NCI-H226 (cell line): ENCODE measurements around the gene SCCPDH.

Experiments used
- DNase-seq: peaks from one replicate; pipeline ENCODE4 v3.0.0-alpha.2; 2015

SCCPDH gene

GRCh38 chr1:246786606-246787238 lies 62.5 kb downstream of the SCCPDH start:
- no peak for DNase-seq

DNA sequence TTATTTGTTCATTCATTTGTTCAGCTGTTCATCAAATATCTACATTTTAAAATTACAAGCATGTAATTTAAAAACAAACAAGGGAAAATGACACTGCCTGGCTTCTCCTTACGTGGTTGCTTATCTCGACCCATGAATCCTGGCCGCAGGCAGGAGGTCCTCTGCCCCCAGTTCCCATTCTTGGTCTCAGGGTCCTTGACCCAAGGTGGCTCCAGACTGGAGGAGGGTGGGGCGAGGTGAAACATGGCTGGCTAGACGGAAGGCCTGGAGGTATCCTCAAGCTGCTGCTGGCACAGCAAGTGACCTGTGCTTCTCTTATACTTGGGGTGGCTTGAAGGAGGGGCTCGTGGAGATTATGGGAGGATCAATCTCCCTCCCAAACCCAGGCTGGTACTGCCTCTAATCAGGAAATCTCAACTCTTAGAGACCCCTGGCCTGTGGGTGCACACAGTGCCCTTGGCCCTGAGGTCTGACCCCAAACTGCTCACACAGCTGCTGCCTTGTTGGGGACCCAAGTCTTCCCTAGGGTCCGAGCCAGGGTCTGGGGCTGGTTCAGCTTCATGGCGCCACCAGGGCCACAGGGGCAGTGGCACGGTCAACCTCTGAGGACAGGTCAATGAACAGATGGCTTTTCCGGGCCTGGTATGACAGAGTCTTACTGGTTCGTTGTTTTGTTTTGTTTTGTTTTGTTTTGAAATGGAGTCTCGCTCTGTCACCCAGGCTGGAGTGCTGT lies 63.7 kb downstream of the SCCPDH start:
- no peak for DNase-seq

GRCh38 chr1:246788895-246789338 lies 64.7 kb downstream of the SCCPDH start:
- DNase-seq: no peak

DNA sequence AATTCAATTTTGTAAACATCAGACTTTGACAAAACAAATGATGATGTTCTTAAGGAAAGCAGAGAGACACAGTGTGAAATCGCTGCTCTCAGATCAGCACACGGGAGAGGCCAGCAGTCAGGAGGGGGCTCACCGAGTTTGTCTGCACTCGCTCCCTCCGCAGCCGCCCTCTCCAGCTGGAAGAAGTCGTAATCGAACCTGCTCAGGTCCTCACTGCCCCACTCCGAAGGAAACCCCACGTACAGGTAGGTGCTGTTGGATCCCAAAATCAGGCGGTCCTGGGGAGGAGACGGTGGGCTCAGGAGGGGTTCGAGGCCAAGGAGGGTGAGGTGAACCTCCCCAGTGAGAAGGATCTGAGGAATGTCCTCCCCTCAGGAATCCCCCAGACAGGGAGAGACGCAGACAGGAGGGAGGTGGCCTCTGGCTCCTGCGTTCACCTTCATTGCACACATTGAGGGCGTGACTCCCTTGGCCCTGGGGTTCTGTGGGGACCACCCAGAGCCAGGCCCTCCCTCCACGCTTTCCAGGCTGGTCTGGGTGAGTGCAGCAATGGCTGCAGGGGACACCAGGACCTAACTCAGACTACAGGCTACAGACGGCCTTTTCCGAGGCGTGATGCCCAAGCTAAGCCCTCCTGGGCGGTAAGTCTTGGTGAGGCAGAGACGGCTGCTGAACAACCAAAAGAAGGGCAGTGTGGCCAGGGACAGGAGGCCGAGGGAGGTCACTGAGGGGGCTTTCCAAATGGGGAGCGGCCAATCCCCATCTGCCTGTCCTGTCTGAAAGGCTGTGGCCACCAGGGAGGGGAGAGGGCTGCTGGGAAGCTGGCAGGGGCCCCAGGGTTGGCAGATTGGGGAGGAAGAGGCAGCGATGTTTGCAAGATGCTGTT lies 65.5 kb downstream of the SCCPDH start:
- DNase-seq: no peak

DNA sequence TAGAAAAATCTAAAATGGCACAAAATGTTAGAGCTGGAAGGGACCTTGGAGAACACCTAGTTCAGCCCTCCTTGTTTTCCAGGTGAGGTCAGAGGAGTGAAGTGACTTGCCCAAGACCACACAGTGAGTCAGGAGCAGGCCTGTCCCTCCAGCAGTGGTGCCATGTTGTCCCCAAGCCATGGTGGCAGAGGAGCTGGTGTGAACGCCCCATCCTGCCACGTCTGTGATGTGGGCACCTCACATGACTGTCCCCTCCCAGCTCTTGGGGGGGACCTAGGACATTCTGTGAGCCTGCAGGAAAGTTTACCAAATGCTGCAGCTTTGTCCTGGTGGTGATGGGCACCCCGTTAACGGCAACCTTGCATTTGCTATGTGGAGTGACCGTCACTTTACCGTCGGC lies 66.2 kb downstream of the SCCPDH start:
- DNase-seq: no peak

- no peak for DNase-seq
Measured at GRCh38 chr1:246790833-246791232, 66.6 kb downstream of the SCCPDH start.

- DNase-seq: no peak
Measured at GRCh38 chr1:246791303-246791918, 67.2 kb downstream of the SCCPDH start.

DNA sequence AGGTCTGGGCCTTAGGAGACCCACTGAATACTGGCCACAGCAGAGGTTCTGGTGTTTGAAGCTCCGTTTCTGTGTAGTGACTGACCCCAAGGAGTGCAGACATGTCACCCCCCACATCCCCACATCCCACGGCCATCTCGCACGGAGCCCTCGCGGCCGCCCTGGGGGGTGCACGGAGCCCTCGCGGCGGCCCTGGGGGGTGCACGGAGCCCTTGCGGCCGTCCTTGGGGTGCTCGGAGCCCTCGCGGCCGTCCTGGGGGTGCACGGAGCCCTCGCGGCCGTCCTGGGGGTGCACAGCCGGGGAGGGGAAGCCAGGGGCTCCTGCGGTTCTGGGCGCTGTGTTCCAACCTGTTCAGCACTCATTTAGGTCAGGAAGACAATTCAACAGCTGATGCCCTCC lies 68.4 kb downstream of the SCCPDH start:
- no peak for DNase-seq

- no peak for DNase-seq
Measured at GRCh38 chr1:246793356-246793896, 69.2 kb downstream of the SCCPDH start.

GRCh38 chr1:246794048-246794827 lies 70.0 kb downstream of the SCCPDH start:
- no peak for DNase-seq

GRCh38 chr1:246794828-246795671 lies 70.8 kb downstream of the SCCPDH start:
- no peak for DNase-seq

DNA sequence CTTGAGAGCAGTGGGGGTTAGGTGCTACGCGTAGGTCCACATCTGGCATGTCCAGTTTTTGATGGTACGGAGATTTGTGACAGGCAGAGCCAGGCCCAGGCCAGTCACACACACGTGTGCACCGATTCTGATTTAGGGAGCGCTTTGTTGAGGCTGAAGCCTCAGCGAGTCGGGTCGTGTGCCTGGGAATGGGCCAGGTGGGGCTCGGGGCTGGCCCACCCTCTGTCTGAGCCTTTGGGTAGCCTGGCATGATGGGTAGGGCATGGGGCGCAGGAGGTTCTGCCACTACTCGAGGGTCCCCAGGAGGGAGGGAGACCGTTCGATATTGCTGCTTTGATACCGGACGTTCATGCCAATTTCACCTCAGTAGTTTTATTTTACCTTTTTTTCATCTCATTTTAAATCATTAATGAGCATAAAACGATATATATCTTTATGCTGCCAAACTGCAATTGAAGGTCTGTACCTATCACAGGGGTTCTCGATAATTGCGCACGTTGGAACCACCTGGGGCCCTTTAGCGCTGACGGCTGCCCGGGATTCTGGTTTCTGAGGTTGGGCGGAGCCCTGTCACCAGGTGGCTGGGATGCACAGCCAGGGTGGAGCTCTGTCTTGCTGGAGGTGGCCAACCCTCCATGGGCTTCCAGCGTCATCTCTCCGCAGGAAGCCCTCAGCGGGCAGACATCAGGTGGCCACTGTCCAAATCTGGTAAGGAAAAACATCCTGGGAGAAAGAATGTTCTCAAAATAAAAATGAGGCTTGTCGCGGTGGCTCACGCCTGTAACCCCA lies 71.9 kb downstream of the SCCPDH start:
- DNase-seq: no peak

GRCh38 chr1:246797157-246797556 lies 72.9 kb downstream of the SCCPDH start:
- DNase-seq: no peak

DNA sequence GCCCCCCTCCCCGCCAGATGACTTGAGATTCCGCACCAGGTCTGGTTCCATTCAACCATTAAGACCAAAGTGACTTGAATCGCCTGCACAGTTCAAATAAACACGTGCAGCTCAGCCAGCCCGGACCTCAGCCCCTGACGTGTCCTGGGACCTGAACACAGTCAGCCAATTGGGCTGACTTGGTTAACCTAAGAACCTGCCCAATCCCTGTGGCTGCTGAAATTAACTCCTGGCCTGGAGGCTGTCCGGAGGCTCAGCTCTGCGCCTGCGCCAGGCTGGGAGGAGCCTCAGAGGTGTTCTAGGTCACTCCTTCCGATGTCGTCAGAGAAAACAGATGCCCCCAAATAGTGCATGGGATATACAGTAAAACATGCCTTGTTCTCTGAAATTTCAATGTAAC lies 73.4 kb downstream of the SCCPDH start:
- DNase-seq: no peak

DNA sequence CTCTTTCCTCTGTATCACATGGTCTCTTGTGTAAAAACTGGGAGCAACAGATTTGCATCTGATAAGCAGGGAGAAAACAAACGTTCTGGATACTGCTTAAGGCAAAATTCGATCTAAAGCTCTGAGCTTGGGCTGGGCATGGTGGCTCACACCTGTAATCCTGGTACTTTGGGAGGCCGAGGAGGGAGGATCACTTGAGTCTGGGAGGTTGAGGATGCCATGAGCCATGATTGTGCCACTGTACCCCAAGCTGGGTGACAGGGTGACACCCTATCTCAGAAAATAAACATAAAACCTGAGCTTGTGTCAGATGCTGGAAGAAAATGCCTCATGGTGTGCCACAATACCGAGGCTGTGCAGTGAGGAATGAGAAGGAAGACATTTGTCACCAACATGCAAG lies 73.9 kb downstream of the SCCPDH start:
- no peak for DNase-seq

DNA sequence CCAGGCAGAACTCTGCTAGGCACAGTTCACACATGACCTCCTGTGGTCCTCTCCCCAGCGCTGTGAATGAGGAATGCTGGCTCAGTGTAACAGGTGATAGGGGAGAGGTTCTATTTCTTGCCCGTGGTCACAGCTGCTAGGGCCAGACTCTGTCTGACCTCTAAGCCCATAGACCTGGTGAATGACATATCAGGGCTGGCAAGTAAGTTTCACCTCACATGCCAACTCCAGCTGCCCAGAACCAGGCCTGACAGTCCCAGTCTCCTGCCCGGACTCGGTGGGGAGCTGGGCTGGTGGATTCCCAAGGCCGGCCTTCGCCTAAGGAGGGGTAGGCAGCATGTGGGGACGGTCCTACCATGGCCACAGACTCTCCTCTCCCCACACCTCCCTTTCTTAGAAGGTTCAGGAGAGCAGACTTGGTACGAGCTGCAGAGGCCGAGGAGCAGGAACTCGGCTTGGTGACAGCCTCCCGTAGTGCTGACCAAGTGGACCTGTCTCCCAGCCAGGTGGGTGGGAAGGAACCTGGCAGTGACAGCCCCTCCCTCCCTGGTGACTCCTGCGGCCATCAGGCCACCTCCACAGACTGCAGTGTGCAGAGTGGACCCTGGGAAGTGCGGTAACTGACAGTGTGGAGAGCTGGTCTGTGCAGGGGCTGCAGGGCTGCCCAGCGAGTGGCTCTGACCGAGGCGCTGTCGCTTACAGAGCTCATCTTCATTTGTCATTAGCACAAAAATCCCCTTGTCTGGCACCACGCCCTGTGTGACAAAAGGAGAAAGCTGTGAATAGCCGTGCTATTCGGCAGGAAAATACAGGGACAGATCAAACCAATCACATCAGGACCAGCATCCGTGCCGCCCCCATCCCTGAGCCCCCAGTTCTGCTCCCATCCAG lies 74.6 kb downstream of the SCCPDH start:
- DNase-seq: no peak

GRCh38 chr1:246800356-246800755 lies 76.1 kb downstream of the SCCPDH start:
- no peak for DNase-seq

GRCh38 chr1:246800756-246801155 lies 76.5 kb downstream of the SCCPDH start:
- DNase-seq: no peak
